ENCODE results near the gene NNMT.
A peak's percentile ranks its signal among the peaks of the same experiment; 100 is the strongest.

GRCh38 chr11:114291842-114292680 is 4.1 kb upstream of the NNMT start:
- TF ChIP-seq TAF1 (IDR thresholded peaks at IDR 0.05; ENCODE audit: borderline replicate concordance, insufficient read depth, low read length): peak; percentile 40; the same call in 1 of the 2 replicates
- TF ChIP-seq POLR2AphosphoS5 (IDR thresholded peaks at IDR 0.05; ENCODE audit: low read depth, low read length): no peak

All from PFSK-1 (cell line).